PFSK-1 (cell line): ENCODE results near the gene PRKCQ.

Experiments used
- POLR2AphosphoS5 ChIP-seq: IDR thresholded peaks from 2 replicates; pipeline ENCODE4 v1.6.1; 2012; ENCODE audit warnings: low read depth, mild to moderate bottlenecking, control low read depth, low read length, moderate library complexity
- TAF1 ChIP-seq: IDR thresholded peaks from 2 replicates; pipeline ENCODE4 v1.6.1; 2012; ENCODE audit warnings: low read length, control low read depth, borderline replicate concordance; ENCODE audit not compliant: insufficient read depth
- TF ChIP-seq, protein P1 (sequence below), 2 experiments: IDR thresholded peaks; 2 replicates each; pipeline versions ENCODE4 v1.6.1 to v1.8.0; 2011 to 2012; ENCODE audit warnings: low read depth in 2 of 2, low read length in 2 of 2, control low read depth in 1 of 2, inconsistent platforms in 1 of 2, mild to moderate bottlenecking in 1 of 2, moderate library complexity in 1 of 2; ENCODE audit not compliant: insufficient read depth in 1 of 2

DNA sequence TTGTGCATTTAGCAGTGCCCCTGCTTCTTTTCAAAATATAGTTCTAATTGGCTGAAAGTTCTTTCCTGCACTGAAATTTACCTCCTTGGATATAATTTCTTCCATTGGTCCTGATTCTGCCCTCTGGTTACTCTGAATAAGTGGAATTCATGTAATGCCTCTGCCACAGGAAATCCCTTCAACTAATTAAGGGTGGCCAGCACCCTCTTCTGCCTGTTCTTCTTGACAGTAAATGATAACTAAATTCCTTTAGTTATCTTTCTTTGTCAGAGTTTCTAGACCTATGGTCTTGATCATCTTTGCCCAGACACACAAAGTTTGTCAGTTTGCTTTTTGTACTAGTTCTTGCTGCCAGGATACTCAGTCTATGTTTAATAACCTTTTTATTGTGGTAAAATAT is 40.2 kb downstream of the PRKCQ start:
- TF ChIP-seq POLR2AphosphoS5, result no peak
- TF ChIP-seq TAF1, result no peak
- TF ChIP-seq, protein P1, sequence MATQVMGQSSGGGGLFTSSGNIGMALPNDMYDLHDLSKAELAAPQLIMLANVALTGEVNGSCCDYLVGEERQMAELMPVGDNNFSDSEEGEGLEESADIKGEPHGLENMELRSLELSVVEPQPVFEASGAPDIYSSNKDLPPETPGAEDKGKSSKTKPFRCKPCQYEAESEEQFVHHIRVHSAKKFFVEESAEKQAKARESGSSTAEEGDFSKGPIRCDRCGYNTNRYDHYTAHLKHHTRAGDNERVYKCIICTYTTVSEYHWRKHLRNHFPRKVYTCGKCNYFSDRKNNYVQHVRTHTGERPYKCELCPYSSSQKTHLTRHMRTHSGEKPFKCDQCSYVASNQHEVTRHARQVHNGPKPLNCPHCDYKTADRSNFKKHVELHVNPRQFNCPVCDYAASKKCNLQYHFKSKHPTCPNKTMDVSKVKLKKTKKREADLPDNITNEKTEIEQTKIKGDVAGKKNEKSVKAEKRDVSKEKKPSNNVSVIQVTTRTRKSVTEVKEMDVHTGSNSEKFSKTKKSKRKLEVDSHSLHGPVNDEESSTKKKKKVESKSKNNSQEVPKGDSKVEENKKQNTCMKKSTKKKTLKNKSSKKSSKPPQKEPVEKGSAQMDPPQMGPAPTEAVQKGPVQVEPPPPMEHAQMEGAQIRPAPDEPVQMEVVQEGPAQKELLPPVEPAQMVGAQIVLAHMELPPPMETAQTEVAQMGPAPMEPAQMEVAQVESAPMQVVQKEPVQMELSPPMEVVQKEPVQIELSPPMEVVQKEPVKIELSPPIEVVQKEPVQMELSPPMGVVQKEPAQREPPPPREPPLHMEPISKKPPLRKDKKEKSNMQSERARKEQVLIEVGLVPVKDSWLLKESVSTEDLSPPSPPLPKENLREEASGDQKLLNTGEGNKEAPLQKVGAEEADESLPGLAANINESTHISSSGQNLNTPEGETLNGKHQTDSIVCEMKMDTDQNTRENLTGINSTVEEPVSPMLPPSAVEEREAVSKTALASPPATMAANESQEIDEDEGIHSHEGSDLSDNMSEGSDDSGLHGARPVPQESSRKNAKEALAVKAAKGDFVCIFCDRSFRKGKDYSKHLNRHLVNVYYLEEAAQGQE (IDR thresholded peaks at IDR 0.05; ENCODE audit: insufficient read depth in 1 of 2, low read depth in 2 of 2, low read length in 2 of 2), result no peak
